ENCODE results near the gene TBCCD1.
"Not testable (repeated sequence)": the region's sequence is repeated elsewhere in the genome, so short reads cannot be mapped to it uniquely, and the experiment has no call there.

The TBCCD1 gene

GRCh38 chr3:186510374-186511079 lies 56.6 kb downstream of the TBCCD1 start:
- CTCF ChIA-PET, result interaction anchor here (0.6 kb wide), 1 partner anchor 253 kb away, joined by 3 read pairs; no protein-coding TSS in a partner anchor
- peak; percentile 44 for DNase-seq (ENCODE audit: low spot score)
- peak overlapping the region; percentile 26; the same call in 1 of the 2 replicates for H3K27ac ChIP-seq
- TF ChIP-seq CTCF (conservative IDR thresholded peaks at IDR 0.05; ENCODE audit: low read depth), result no peak
- POLR2A ChIA-PET (ENCODE audit: low non-redundant PET), result no interaction called here

- ChIA-PET CTCF (no interaction called here), POLR2A (ENCODE audit: low non-redundant PET) (no interaction called here)
- DNase-seq (ENCODE audit: low spot score), result no peak
- H3K27ac ChIP-seq, result no peak overlapping the region
- TF ChIP-seq CTCF (conservative IDR thresholded peaks at IDR 0.05; ENCODE audit: low read depth), result no peak
Measured at GRCh38 chr3:186509423-186509822, 57.7 kb downstream of the TBCCD1 start.

- TF ChIP-seq CTCF (conservative IDR thresholded peaks at IDR 0.05; ENCODE audit: low read depth), result no peak
- no peak for DNase-seq (ENCODE audit: low spot score)
- no peak overlapping the region for H3K27ac ChIP-seq
- ChIA-PET CTCF (interaction anchor here (0.5 to 0.7 kb wide), 2 partner anchors 153 to 675 kb away, joined by 3 read pairs; no protein-coding TSS in a partner anchor), POLR2A (ENCODE audit: low non-redundant PET) (no interaction called here)
Measured at GRCh38 chr3:186506857-186507256, 60.3 kb downstream of the TBCCD1 start.

GRCh38 chr3:186506191-186506739 lies 60.9 kb downstream of the TBCCD1 start:
- ChIA-PET CTCF (interaction anchor here (0.5 to 0.7 kb wide), 2 partner anchors 154 to 676 kb away, joined by 3 read pairs; no protein-coding TSS in a partner anchor), POLR2A (ENCODE audit: low non-redundant PET) (interaction anchor here (0.6 kb wide), 1 partner anchor 263 kb away, joined by 4 read pairs; no protein-coding TSS in a partner anchor)
- DNase-seq (ENCODE audit: low spot score), result no peak
- no peak overlapping the region for H3K27ac ChIP-seq
- no peak for TF ChIP-seq CTCF (conservative IDR thresholded peaks at IDR 0.05; ENCODE audit: low read depth)

GRCh38 chr3:186502966-186503712 lies 64.0 kb downstream of the TBCCD1 start:
- no peak for DNase-seq (ENCODE audit: low spot score)
- ChIA-PET POLR2A (ENCODE audit: low non-redundant PET) (no interaction called here), CTCF (no interaction called here)
- no peak for TF ChIP-seq CTCF (conservative IDR thresholded peaks at IDR 0.05; ENCODE audit: low read depth)
- no peak overlapping the region for H3K27ac ChIP-seq

GRCh38 chr3:186502138-186502948 lies 64.8 kb downstream of the TBCCD1 start:
- POLR2A ChIA-PET (ENCODE audit: low non-redundant PET), result no interaction called here
- no peak for TF ChIP-seq CTCF (conservative IDR thresholded peaks at IDR 0.05; ENCODE audit: low read depth)
- CTCF ChIA-PET, result no interaction called here
- no peak overlapping the region for H3K27ac ChIP-seq
- DNase-seq (ENCODE audit: low spot score), result no peak

GRCh38 chr3:186499949-186500348 lies 67.2 kb downstream of the TBCCD1 start:
- DNase-seq (ENCODE audit: low spot score); CTCF ChIA-PET; POLR2A ChIA-PET (ENCODE audit: low non-redundant PET); H3K27ac ChIP-seq: not testable (repeated sequence)

- DNase-seq (ENCODE audit: low spot score); H3K27ac ChIP-seq; POLR2A ChIA-PET (ENCODE audit: low non-redundant PET); CTCF ChIA-PET: not testable (repeated sequence)
Measured at GRCh38 chr3:186498022-186498421, 69.1 kb downstream of the TBCCD1 start.

All from RWPE1 (cell line).